A549 (cell line): ENCODE results near the gene PIGK. TPM values are rescaled to one million over a fixed set of nuclear protein-coding genes. Genes with fewer than 3 reads are reported as not detected.
"Not testable (repeated sequence)": the region's sequence is repeated elsewhere in the genome, so short reads cannot be mapped to it uniquely, and the experiment has no call there.

Source experiments
- ATAC-seq, 2 experiments: fragments of 200-7000 bp in 1 of 2; fragments of >200 bp in 1 of 2; cut with Nextera tagmentation in 1 of 2; cut with Tn5 transposase in 1 of 2; 3 replicates each; pipeline versions ENCODE4 v1.8.0 to v1.9.1; 2018 to 2020; ENCODE audit warnings: mild to moderate bottlenecking in 1 of 2, moderate library complexity in 1 of 2
- CTCF ChIA-PET: fragments of 300-600 bp; sonication (Branson Sonifier 250); formaldehyde crosslinking; extraction: SDS; loops from one replicate; lab custom pipeline; 2021; ENCODE audit warnings: antibody characterized with exemption, inconsistent platforms; lab: Yijun Ruan, JAX
- POLR2A ChIA-PET: fragments of 350-600 bp; formaldehyde crosslinking; extraction: SDS; loops from one replicate; lab custom pipeline; 2021; ENCODE audit warnings: antibody characterized with exemption, inconsistent platforms; lab: Yijun Ruan, JAX
- DNase-seq, 2 experiments: peaks; one replicate each; pipeline versions ENCODE4 v3.0.0 to v3.0.0-alpha.2; 2011 to 2016; ENCODE audit warnings: low read depth in 1 of 2, low spot score in 1 of 2
- FAIRE-seq: peaks from 2 replicates; lab custom pipeline; 2011; peaks lifted over from hg19 to GRCh38; lab: Jason Lieb, UNC
- H3K27ac ChIP-seq, 2 experiments: fragments of >200 bp; sonication (Bioruptor Twin); formaldehyde crosslinking; 3 replicates each; pipeline ENCODE4 v1.5.1; 2016 to 2017
- H3K4me1 ChIP-seq: fragments of >200 bp; sonication (Bioruptor Twin); formaldehyde crosslinking; 3 replicates; pipeline ENCODE4 v1.6.1; 2016
- H3K4me2 ChIP-seq: fragments of >200 bp; sonication (Bioruptor Twin); formaldehyde crosslinking; 3 replicates; pipeline ENCODE4 v1.6.1; 2016
- H3K4me3 ChIP-seq: fragments of >200 bp; sonication (Bioruptor Twin); formaldehyde crosslinking; 3 replicates; pipeline ENCODE4 v1.5.1; 2016
- H3K9me3 ChIP-seq: fragments of >200 bp; sonication (Bioruptor Twin); formaldehyde crosslinking; 3 replicates; pipeline ENCODE4 v1.6.1; 2016
- CEBPB ChIP-seq, 2 experiments: fragments of >200 bp in 1 of 2; sonication (Bioruptor Twin) in 1 of 2; formaldehyde crosslinking in 1 of 2; IDR thresholded peaks; 2 replicates each; pipeline ENCODE4 v1.6.1; 2012 to 2016
- CHD4 ChIP-seq: fragments of 200-600 bp; sonication (generic); IDR thresholded peaks from 2 replicates; pipeline ENCODE4 v1.6.1; 2016; ENCODE audit warnings: antibody characterized with exemption, mild to moderate bottlenecking, borderline replicate concordance
- E2F6 ChIP-seq: IDR thresholded peaks from 2 replicates; pipeline ENCODE4 v1.6.1; 2012; ENCODE audit warnings: low read depth, borderline replicate concordance
- EHF ChIP-seq: fragments of 250-450 bp; sonication (Bioruptor Pico); IDR thresholded peaks from 2 replicates; pipeline ENCODE4 v1.5.0; 2020; ENCODE audit warnings: mild to moderate bottlenecking
- EP300 ChIP-seq, 2 experiments: fragments of >200 bp; sonication (Bioruptor Twin); formaldehyde crosslinking; IDR thresholded peaks; 2 replicates in 1 of 2; 3 replicates in 1 of 2; pipeline ENCODE4 v1.6.1; 2016 to 2017
- ESRRA ChIP-seq: fragments of 150-350 bp; IDR thresholded peaks from 2 replicates; pipeline ENCODE4 v1.6.1; 2014; ENCODE audit warnings: mild to moderate bottlenecking, low read length, borderline replicate concordance
- FOXS1 ChIP-seq: fragments of 250-450 bp; sonication (Bioruptor Pico); IDR thresholded peaks from 2 replicates; pipeline ENCODE4 v1.5.0; 2020; ENCODE audit warnings: mild to moderate bottlenecking, moderate library complexity
- GATA3 ChIP-seq: IDR thresholded peaks from 2 replicates; pipeline ENCODE4 v1.6.1; 2012; ENCODE audit warnings: borderline replicate concordance
- HOXB13 ChIP-seq: fragments of 250-450 bp; sonication (Bioruptor Pico); IDR thresholded peaks from 2 replicates; pipeline ENCODE4 v1.5.0; 2020; ENCODE audit warnings: low read depth, mild to moderate bottlenecking, moderate library complexity
- JUN ChIP-seq, 2 experiments: fragments of >200 bp; sonication (Bioruptor Twin); formaldehyde crosslinking; IDR thresholded peaks; 2 replicates in 1 of 2; 3 replicates in 1 of 2; pipeline ENCODE4 v1.6.1; 2016 to 2017
- KDM1A ChIP-seq: fragments of 200-600 bp; sonication (generic); IDR thresholded peaks from 2 replicates; pipeline ENCODE4 v1.6.1; 2016; ENCODE audit warnings: low read depth, mild to moderate bottlenecking
- MAFK ChIP-seq: fragments of 450-650 bp; IDR thresholded peaks from 2 replicates; pipeline ENCODE4 v1.6.1; 2014; ENCODE audit not compliant: partially characterized antibody
- MYC ChIP-seq: IDR thresholded peaks from 2 replicates; pipeline ENCODE4 v1.6.1; 2012; ENCODE audit warnings: mild to moderate bottlenecking, inconsistent platforms, low read length, improper control_type of control experiment, borderline replicate concordance
- NFE2L2 ChIP-seq: fragments of 150-350 bp; conservative IDR thresholded peaks from 2 replicates; pipeline ENCODE4 v1.6.1; 2014; ENCODE audit warnings: low read length
- NPAS2 ChIP-seq: fragments of 250-450 bp; sonication (Bioruptor Pico); IDR thresholded peaks from 2 replicates; pipeline ENCODE4 v1.8.0; 2022; ENCODE audit warnings: mild to moderate bottlenecking, moderate library complexity, borderline replicate concordance
- PHF8 ChIP-seq: fragments of 200-600 bp; sonication (generic); IDR thresholded peaks from 2 replicates; pipeline ENCODE4 v1.6.1; 2016; ENCODE audit warnings: low read depth, mild to moderate bottlenecking, antibody characterized with exemption, moderate library complexity, borderline replicate concordance
- TP53 ChIP-seq: fragments of 250-450 bp; sonication (Bioruptor Pico); IDR thresholded peaks from 2 replicates; pipeline ENCODE4 v1.5.0; 2021; ENCODE audit warnings: mild to moderate bottlenecking, moderate library complexity
- WGBS: methylation state at CpG from one replicate; pipeline ENCODE4 v1.1.6; 2017; ENCODE audit errors: missing lambda C conversion rate; 5-methylcytosine and 5-hydroxymethylcytosine counted together
- polyA plus RNA-seq, 4 experiments: library from polyadenylated mRNA; depleted of rRNA in 3 of 4; stranded (reverse); fragments of >200 nt; fragmentation: RNase III in 1 of 4; extraction: RNeasy Plus Mini Kit Qiagen cat#74134 plus additional on column Dnase treatment in 1 of 4; gene quantifications; 2 replicates in 3 of 4; 3 replicates in 1 of 4; pipeline ENCODE4 v1.2.3, GENCODE V29; 2011 to 2017
- TF ChIP-seq, protein P1 (sequence below): fragments of >200 bp; sonication (Bioruptor Twin); formaldehyde crosslinking; IDR thresholded peaks from 3 replicates; pipeline ENCODE4 v1.6.1; 2016
- TF ChIP-seq, protein P2 (sequence below): IDR thresholded peaks from 2 replicates; pipeline ENCODE4 v1.6.1; 2012
- TF ChIP-seq, protein P3 (sequence below): fragments of 250-450 bp; sonication (Bioruptor Pico); IDR thresholded peaks from 2 replicates; pipeline ENCODE4 v1.5.0; 2021; ENCODE audit warnings: mild to moderate bottlenecking, moderate library complexity, borderline replicate concordance

The PIGK gene
- polyA plus RNA-seq, 2 of the 4 experiments (the other 2 are of a cell fraction) = 31.2 to 38.5 TPM

GRCh38 chr1:77188770-77189169 lies 30.5 kb downstream of the PIGK start:
- Histone ChIP-seq H3K27ac (no peak overlapping the region), H3K4me2 (no peak overlapping the region), H3K4me1 (no peaks in the 10 kb centered on the region), H3K4me3 (no peak overlapping the region), H3K9me3 (no peaks in the 10 kb centered on the region)
- no peak for TF ChIP-seq ESRRA
- TF ChIP-seq MYC = no peak
- TF ChIP-seq GATA3 = no peak
- no peak for TF ChIP-seq NFE2L2
- TF ChIP-seq FOXS1 = no peak
- TF ChIP-seq NPAS2 (CRISPR knock-in tag) = no peak
- no peak for TF ChIP-seq MAFK
- TF ChIP-seq CHD4 = no peak
- TF ChIP-seq PHF8 = no peak
- no peak for TF ChIP-seq CEBPB (IDR thresholded peaks at IDR 0.05)
- no peak for TF ChIP-seq EHF (CRISPR knock-in tag)
- no peak for TF ChIP-seq EP300 (IDR thresholded peaks at IDR 0.05)
- TF ChIP-seq HOXB13 = no peak
- TF ChIP-seq, protein P1, sequence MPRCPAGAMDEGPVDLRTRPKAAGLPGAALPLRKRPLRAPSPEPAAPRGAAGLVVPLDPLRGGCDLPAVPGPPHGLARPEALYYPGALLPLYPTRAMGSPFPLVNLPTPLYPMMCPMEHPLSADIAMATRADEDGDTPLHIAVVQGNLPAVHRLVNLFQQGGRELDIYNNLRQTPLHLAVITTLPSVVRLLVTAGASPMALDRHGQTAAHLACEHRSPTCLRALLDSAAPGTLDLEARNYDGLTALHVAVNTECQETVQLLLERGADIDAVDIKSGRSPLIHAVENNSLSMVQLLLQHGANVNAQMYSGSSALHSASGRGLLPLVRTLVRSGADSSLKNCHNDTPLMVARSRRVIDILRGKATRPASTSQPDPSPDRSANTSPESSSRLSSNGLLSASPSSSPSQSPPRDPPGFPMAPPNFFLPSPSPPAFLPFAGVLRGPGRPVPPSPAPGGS = no peak
- TF ChIP-seq, protein P2, sequence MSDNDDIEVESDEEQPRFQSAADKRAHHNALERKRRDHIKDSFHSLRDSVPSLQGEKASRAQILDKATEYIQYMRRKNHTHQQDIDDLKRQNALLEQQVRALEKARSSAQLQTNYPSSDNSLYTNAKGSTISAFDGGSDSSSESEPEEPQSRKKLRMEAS = no peak
- no peak for TF ChIP-seq JUN (IDR thresholded peaks at IDR 0.05)
- no peak for TF ChIP-seq E2F6
- TF ChIP-seq KDM1A = no peak
- ATAC-seq (no peak), DNase-seq (no peak), FAIRE-seq (no peak)
- ChIA-PET CTCF (no interaction called here), POLR2A (no interaction called here)
- WGBS = 91% methylated on average over 4 of the region's 4 CpGs

DNA sequence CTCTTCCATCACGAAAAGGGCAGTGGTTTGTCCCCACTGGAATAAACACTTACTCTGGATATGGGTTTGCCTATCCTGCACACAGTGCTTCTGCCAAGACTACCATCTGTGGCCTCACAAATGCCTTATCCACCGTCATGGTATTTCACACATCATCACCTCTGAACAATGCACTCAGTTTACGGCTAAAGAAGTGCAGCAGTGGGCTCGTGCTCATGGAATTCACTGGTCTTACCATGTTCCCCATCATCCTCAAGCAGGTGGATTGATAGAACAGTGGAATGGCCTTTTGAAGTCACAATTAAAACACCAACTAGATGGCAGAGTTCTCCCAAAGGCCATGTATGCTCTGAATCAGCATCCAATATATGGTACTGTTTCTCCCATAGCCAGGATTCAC lies 32.3 kb downstream of the PIGK start:
- H3K27ac ChIP-seq, H3K4me2 ChIP-seq, FAIRE-seq, H3K4me3 ChIP-seq, CTCF ChIA-PET, POLR2A ChIA-PET, DNase-seq, H3K9me3 ChIP-seq, H3K4me1 ChIP-seq, ATAC-seq: not testable (repeated sequence)
- WGBS = 84% methylated on average over 3 of the region's 4 CpGs

DNA sequence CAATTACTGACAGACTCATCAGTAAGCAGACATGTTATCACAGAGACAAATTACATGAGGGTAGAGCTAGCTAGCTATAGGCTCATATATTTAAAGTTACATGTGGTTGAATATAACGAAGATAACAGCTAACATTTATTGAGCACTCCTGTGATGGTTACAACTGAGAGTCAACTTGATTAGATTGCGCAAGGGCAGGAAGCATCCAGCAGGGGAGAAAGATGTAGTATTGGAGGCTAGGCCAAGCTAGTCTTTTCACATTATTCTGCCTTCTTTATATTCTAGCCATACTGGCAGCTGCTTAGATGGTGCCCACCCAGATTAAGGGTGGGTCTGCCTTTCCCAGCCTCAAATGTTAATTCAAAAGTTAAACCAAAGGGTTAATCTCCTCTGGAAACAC lies 37.1 kb downstream of the PIGK start:
- Histone ChIP-seq H3K4me2 (no peak overlapping the region), H3K4me3 (no peak overlapping the region), H3K9me3 (peaks cover 2% of the 10 kb centered on the region; the same call in 1 of the 3 replicates), H3K4me1 (no peaks in the 10 kb centered on the region), H3K27ac (no peak overlapping the region)
- FAIRE-seq (no peak), ATAC-seq (no peak), DNase-seq (no peak)
- TF ChIP-seq CEBPB (IDR thresholded peaks at IDR 0.05) (peak; percentile 50 to 75; a peak in 3 of 4 replicates), TP53 (CRISPR knock-in tag) (no peak), ESRRA (no peak)
- TF ChIP-seq, protein P3, sequence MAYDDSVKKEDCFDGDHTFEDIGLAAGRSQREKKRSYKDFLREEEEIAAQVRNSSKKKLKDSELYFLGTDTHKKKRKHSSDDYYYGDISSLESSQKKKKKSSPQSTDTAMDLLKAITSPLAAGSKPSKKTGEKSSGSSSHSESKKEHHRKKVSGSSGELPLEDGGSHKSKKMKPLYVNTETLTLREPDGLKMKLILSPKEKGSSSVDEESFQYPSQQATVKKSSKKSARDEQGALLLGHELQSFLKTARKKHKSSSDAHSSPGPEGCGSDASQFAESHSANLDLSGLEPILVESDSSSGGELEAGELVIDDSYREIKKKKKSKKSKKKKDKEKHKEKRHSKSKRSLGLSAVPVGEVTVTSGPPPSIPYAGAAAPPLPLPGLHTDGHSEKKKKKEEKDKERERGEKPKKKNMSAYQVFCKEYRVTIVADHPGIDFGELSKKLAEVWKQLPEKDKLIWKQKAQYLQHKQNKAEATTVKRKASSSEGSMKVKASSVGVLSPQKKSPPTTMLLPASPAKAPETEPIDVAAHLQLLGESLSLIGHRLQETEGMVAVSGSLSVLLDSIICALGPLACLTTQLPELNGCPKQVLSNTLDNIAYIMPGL (CRISPR knock-in tag) = no peak
- ChIA-PET POLR2A (no interaction called here), CTCF (no interaction called here)
- WGBS = 91% methylated on average over 2 of the region's 2 CpGs
